Measurements from ENCODE around the gene IER3. TPM values are rescaled to one million over a fixed set of nuclear protein-coding genes. Genes with fewer than 3 reads are reported as not detected.

IER3 gene
- total and polyA plus RNA-seq, 4 donors: 1.3 to 8.1 (median 6.7) TPM

GRCh38 chr6:30735668-30736314 lies 8.6 kb downstream of the IER3 start:
- Histone ChIP-seq H3K27ac (ENCODE audit: low read depth in 1 of 2, low read length in 2 of 2) (no peak overlapping the region), H3K36me3 (ENCODE audit: control insufficient read depth in 4 of 4, insufficient read depth in 3 of 4, low read depth in 1 of 4, low read length in 3 of 4) (peaks cover 8 to 59% (median 40%) of the 10 kb centered on the region in 4 donors), H3K9ac (ENCODE audit: low read depth in 1 of 2, low read length in 2 of 2) (no peak overlapping the region), H3K27me3 (ENCODE audit: control insufficient read depth in 4 of 4, insufficient read depth in 4 of 4, low read length in 3 of 4) (no peaks in the 10 kb centered on the region), H3K4me3 (ENCODE audit: low read depth in 1 of 3, low read length in 3 of 3) (no peak overlapping the region), H3K9me3 (ENCODE audit: control insufficient read depth in 4 of 4, low read length in 3 of 4) (no peaks in the 10 kb centered on the region), H3K4me1 (ENCODE audit: control insufficient read depth in 4 of 4, insufficient read depth in 4 of 4, low read length in 3 of 4) (peaks cover 0 to 4% (median under 1%) of the 10 kb centered on the region in 4 donors)
- WGBS: 88% methylated on average over 8 of the region's 8 CpGs
- DNase-seq (ENCODE audit: low spot score): no peak
- TF ChIP-seq EGR1 (IDR thresholded peaks at IDR 0.05; ENCODE audit: low read depth in 2 of 2) (no peak), RXRA (IDR thresholded peaks at IDR 0.05) (no peak), MAX (IDR thresholded peaks at IDR 0.05) (no peak)
- TF ChIP-seq, protein P1, sequence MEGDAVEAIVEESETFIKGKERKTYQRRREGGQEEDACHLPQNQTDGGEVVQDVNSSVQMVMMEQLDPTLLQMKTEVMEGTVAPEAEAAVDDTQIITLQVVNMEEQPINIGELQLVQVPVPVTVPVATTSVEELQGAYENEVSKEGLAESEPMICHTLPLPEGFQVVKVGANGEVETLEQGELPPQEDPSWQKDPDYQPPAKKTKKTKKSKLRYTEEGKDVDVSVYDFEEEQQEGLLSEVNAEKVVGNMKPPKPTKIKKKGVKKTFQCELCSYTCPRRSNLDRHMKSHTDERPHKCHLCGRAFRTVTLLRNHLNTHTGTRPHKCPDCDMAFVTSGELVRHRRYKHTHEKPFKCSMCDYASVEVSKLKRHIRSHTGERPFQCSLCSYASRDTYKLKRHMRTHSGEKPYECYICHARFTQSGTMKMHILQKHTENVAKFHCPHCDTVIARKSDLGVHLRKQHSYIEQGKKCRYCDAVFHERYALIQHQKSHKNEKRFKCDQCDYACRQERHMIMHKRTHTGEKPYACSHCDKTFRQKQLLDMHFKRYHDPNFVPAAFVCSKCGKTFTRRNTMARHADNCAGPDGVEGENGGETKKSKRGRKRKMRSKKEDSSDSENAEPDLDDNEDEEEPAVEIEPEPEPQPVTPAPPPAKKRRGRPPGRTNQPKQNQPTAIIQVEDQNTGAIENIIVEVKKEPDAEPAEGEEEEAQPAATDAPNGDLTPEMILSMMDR (IDR thresholded peaks at IDR 0.05; ENCODE audit: low read depth, low read length, missing input control): no peak

- H3K4me3 ChIP-seq (ENCODE audit: low read depth in 1 of 3, low read length in 3 of 3): no peak overlapping the region
- TF ChIP-seq HNF4G (IDR thresholded peaks at IDR 0.05) (no peak), MAX (IDR thresholded peaks at IDR 0.05) (no peak), YY1 (IDR thresholded peaks at IDR 0.05) (no peak), HNF4A (conservative IDR thresholded peaks at IDR 0.05) (no peak), NR2F2 (IDR thresholded peaks at IDR 0.05) (no peak), TAF1 (conservative IDR thresholded peaks at IDR 0.05) (no peak)
- no peak overlapping the region for H3K27ac ChIP-seq (ENCODE audit: low read depth in 1 of 2, low read length in 2 of 2)
- H3K36me3 ChIP-seq (ENCODE audit: control insufficient read depth in 4 of 4, insufficient read depth in 3 of 4, low read depth in 1 of 4, low read length in 3 of 4): peaks cover 14 to 49% (median 36%) of the 10 kb centered on the region in 4 donors
- H3K4me1 ChIP-seq (ENCODE audit: control insufficient read depth in 4 of 4, insufficient read depth in 4 of 4, low read length in 3 of 4): peaks cover 0 to 10% (median 5%) of the 10 kb centered on the region in 4 donors
- H3K27me3 ChIP-seq (ENCODE audit: control insufficient read depth in 4 of 4, insufficient read depth in 4 of 4, low read length in 3 of 4): no peaks in the 10 kb centered on the region
- no peak overlapping the region for H3K9ac ChIP-seq (ENCODE audit: low read depth in 1 of 2, low read length in 2 of 2)
- WGBS: 94% methylated on average over 12 of the region's 12 CpGs
- no peaks in the 10 kb centered on the region for H3K9me3 ChIP-seq (ENCODE audit: control insufficient read depth in 4 of 4, low read length in 3 of 4)
- DNase-seq (ENCODE audit: low spot score): no peak
Observed at GRCh38 chr6:30732237-30732943, 12.0 kb downstream of the IER3 start.

GRCh38 chr6:30730601-30731435 lies 13.5 kb downstream of the IER3 start:
- TF ChIP-seq RAD21 (IDR thresholded peaks at IDR 0.05) (peak; percentile 85 to 91), FOXA1 (IDR thresholded peaks at IDR 0.05) (no peak), EGR1 (IDR thresholded peaks at IDR 0.05; ENCODE audit: low read depth in 2 of 2) (no peak), RXRA (IDR thresholded peaks at IDR 0.05) (peak in 1 of 2 donors; percentile 47), FOXA2 (IDR thresholded peaks at IDR 0.05) (no peak), YY1 (IDR thresholded peaks at IDR 0.05) (no peak)
- TF ChIP-seq, protein P1 (IDR thresholded peaks at IDR 0.05; ENCODE audit: low read depth, low read length, missing input control): peak; percentile 82
- Histone ChIP-seq H3K9me3 (ENCODE audit: control insufficient read depth in 4 of 4, low read length in 3 of 4) (no peaks in the 10 kb centered on the region), H3K9ac (ENCODE audit: low read depth in 1 of 2, low read length in 2 of 2) (no peak overlapping the region), H3K4me1 (ENCODE audit: control insufficient read depth in 4 of 4, insufficient read depth in 4 of 4, low read length in 3 of 4) (peaks cover 0 to 10% (median 5%) of the 10 kb centered on the region in 4 donors), H3K27ac (ENCODE audit: low read depth in 1 of 2, low read length in 2 of 2) (no peak overlapping the region), H3K36me3 (ENCODE audit: control insufficient read depth in 4 of 4, insufficient read depth in 3 of 4, low read depth in 1 of 4, low read length in 3 of 4) (peaks cover 14 to 49% (median 35%) of the 10 kb centered on the region in 4 donors), H3K27me3 (ENCODE audit: control insufficient read depth in 4 of 4, insufficient read depth in 4 of 4, low read length in 3 of 4) (no peaks in the 10 kb centered on the region), H3K4me3 (ENCODE audit: low read depth in 1 of 3, low read length in 3 of 3) (no peak overlapping the region)
- DNase-seq (ENCODE audit: low spot score): peak; percentile 77
- WGBS: 32% methylated on average over 30 of the region's 30 CpGs

Data from liver (tissue), 9 donors.